ENCODE data around the gene CST11.
"Not testable (repeated sequence)": the region's sequence is repeated elsewhere in the genome, so short reads cannot be mapped to it uniquely, and the experiment has no call there.

The CST11 gene, protein sequence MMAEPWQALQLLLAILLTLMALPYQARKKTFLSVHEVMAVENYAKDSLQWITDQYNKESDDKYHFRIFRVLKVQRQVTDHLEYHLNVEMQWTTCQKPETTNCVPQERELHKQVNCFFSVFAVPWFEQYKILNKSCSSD

DNA sequence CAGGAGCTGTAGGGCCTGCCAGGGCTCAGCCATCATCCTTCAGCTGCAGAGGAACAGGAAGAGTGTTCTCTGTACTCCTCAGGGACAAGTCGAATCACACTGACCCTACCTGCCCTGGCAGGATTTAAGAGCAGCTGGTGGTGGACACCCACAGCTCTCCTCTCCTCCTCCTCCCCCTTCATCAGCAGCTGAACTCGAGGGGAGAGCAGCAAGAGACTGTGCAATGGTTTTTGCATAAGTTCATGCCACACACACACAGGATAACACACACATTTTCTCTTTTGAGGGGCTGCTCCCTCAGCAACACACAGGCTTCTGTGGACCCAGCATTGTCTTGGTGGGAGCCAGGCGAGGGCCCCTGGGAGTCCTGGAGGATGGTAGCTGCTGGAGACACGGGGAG is at the start of gene CST11:
Gene CST11, minus strand, starts transcription at position 101 of the 400 bp plus-strand sequence. Its CDS starts 65 bp downstream, at position 36.
- no peak for DNase-seq (ENCODE audit: low read depth)

DNA sequence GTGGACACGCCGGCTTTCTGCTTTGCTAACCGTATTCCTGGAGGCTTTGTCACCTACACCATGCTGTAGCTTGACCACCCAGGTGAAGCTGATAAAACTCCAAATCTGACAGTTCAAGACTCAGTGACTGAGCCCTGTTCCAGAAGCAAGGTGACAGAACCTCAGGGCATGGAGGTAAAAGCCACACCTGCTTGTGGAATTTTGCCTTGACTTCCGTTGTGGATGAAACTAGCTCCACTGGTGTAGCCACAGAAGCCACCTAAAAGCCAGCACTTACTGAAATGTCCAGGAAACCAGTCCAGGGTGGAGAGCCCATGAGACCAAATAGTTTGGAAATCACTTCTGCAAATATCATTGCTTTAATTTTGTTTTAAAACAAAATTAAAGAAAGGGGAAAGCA is 49.2 kb upstream of the CST11 start:
- no peak for DNase-seq (ENCODE audit: low read depth)

DNA sequence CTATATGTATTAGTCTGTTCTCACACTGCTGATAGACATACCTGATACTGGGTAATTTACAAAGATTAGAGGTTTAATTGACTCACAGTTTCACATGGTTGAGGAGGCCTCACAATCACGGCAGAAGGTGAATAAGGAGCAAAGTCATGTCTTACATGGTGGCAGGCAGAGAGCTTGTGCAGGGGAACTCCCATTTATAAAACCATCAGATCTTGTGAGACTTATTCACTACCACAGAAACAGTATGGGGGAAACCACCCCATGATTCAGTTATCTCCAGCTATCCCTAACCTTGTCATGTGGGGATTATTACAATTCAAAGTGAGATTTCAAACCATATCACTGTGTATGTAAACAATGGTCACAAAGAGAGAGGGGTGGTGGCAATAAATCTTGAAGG is 44.9 kb upstream of the CST11 start:
- no peak for DNase-seq (ENCODE audit: low read depth)

DNA sequence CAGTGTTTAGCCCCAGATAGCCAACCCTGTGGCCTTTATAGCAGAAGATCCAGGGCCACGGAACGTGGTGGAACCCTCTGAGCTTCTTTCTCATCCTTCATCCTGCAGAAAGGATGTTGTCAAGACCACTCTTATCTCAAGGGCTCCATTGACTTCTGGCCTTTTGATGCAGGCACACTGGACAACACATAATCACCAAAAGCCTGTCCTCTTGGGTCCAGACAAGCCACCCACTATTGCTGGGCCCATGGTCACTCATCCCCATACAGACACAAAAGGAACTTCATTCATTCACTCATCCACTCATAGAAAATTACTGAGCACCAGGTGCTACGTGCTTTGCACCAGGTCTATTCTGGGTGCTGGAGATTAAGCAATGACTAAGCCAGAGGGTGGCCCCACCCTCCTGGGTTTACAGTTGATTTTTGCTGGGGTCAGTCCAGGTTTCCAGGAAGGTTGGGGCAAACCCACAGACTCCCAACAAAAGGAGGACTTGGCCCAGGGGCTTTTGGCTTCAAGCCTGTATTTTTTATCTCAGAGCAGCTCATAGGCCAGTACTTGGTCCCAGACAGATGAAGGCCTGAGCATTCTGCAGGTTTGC is 40.6 kb upstream of the CST11 start:
- no peak for DNase-seq (ENCODE audit: low read depth)

DNA sequence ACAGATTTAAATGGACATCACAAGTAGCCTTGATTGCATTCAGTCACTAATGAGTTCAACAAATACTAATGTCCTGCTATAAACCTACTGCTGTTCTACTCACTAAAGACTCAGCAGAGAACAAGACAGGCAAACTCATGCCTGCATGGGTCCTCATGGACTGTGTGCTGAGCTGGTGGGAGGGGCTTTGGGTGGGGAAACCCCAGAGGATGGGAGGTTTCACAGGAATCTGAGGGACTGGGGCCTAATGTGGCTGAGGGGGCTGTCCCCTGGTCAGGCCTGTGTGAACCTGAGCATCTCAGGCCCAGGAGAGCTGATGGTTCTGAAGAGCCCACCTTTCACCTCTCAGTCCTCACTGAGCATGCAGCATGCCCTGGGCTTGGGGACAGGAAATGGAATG is 39.6 kb upstream of the CST11 start:
- DNase-seq (ENCODE audit: low read depth): no peak

DNA sequence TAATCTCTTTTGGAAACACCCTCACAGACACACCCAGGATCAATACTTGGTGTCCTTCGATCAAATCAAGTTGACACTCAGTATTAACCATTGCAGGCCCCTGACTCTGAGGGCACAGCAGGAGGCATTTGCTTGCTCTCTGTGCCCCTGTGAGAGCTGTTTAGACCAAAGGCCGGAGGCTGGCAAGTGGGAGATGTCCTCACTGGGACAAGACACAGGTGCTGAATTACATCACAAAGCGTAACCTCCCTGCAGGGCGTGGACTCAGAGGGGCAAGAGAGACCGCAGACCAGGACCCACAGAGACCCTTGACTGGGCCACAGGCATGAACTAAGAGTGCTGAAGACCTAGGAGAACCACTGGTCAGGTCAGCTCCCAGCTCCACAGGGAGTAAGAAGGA is 38.1 kb upstream of the CST11 start, which contains the start of gene CST8:
Gene CST8, plus strand, starts transcription at position 301 of the 400 bp plus-strand sequence. CDS start 551 bp downstream, outside the sequence.
- no peak for DNase-seq (ENCODE audit: low read depth)

DNA sequence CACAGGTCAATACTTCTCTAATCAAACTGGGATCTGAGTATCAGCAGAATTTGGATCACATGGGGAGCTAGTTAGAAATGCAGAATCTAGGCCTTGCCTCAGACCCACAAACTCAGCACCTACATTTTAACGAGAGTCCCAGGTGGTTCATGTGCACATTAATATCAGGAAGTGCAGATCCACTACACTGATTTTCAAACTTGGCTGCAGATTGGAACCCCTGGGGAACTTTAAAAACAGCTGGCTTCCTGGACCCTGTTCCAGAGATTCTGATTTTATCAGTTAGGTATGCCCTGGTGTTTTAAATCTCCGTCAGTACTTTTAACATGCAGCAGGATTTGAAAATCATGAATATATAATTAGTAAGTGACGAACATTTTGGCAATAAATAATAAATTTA is 36.3 kb upstream of the CST11 start:
- DNase-seq (ENCODE audit: low read depth): no peak

DNA sequence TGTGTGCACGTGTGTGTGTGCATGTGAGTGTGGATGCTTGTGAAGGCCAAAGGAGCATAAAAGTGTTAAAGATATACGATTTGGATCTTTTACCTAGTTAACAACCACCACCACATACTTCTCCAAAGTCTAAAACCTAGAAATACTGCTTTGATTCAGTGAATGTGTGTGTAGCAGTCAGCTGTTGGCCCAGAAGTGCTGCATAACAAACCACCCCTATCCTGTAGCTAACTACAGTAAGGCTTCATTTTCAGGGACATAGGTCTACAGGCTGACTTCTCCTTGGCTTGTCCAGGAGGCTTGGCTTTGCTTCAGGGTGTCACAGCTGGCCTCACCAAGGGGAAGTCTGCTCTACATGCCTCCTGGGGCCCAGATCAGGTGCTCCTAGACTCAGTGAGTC is 35.8 kb upstream of the CST11 start:
- DNase-seq (ENCODE audit: low read depth): no peak

DNA sequence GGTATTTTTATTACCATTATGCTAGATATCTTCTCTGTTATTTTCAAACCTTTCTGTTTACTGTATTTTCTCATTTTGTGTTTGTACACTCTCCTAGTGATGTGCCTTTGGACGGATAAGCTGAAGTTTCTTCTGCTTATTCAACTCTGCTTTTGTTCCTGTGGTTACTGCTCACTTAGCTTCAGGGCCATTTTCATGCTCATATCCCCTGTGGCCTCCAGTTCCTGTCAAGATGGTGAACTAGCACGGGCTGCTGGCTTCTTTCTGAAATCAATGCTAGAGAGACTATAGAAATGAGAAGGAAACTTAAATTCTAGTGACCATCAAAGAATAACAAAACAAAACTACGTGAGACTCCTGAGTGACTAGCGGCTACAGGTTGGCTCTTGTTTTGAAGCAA is 31.4 kb upstream of the CST11 start:
- DNase-seq (ENCODE audit: low read depth): no peak

DNA sequence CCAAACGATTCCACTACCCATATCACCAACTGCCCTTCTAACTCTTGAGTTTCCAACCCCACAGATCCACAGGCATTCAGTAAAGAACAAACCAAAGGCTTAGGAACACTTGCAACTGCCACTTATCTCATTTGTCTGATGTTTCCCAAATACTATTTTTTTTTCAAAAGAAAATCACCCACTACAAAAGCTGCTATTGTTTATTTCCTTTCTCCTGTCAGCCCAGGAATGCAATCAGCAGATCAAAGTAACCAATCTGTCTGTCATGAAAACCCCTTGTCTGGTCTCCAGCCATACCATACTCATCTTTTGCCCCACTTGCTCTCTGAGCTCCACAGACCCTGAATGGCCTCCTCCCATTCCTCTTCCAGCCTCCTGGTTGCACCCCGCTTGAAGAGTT is 29.5 kb upstream of the CST11 start:
- DNase-seq (ENCODE audit: low read depth): no peak

DNA sequence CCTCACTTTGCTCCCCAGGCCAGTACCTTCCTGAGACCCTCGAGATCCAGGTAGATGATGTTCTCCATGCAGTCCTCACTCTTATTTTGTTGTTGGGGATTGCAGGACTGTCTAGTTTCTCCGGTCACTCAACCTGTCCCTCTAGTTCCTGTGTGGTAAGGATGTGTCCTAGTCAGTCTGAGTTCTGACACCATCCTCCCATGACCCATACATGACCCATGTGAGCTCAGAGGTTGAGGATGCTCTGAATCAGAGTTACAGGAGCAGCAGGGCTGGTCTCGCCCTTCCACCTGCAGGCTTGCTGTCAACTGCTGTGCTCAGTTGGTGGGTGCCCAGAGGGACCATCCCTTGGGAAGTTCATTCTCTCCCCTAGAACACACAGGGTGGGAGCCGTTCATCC is 26.4 kb upstream of the CST11 start:
- no peak for DNase-seq (ENCODE audit: low read depth)

DNA sequence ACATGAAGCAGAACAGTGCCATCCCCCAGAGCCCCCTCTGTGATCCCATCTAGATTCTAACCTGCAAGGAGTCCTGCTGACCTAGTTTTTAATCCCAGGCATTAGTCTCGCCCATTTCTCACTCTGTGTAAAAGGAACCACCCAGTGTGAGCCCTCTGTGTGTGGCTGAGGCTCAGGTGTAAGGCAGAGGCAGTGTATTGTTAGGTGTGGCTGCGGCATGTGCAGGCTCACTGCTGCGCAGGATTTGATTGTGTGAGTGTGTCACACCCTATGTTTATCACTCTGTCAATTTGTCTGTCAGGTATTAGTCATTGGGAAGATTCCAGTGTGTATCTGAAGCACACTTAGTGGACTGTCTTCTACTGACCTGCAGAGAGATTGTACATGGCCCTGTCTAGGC is 24.5 kb upstream of the CST11 start:
- no peak for DNase-seq (ENCODE audit: low read depth)

DNA sequence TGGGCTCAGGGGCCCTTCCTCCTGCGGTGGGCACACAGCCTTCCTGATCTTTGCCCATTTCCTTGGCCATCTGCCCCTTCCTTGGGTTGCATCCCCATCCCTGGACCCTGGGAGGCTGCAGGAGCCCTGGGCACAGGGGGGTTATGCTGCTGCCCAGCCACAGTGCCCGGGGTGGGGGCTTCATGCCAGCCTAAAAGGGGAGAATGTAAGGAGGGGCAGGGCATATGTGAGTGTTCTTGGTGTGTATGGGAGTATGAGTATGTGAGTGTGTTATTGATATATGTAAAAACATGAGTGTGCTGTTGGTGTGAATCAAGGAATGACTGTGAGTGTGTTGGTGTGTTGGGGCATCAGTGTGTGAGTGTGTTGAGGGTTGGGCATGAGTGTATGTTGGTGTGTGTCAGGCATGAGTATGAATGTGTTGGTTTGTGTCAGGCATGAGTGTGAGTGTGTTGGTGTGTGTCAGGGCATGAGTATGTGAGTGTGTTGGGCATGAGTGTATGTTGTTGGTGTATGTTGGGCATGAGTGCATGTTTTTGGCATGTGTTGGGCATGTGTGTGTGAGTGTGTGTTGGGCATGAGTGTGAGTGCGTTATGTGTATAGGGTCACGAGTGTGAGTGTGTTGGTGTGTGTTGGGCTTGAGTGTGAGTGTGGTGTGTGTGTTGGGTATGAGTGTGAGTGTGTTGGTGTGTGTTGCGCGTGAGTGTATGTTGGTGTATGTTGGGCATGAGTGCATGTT is 23.5 kb upstream of the CST11 start:
- DNase-seq (ENCODE audit: low read depth): no peak

DNA sequence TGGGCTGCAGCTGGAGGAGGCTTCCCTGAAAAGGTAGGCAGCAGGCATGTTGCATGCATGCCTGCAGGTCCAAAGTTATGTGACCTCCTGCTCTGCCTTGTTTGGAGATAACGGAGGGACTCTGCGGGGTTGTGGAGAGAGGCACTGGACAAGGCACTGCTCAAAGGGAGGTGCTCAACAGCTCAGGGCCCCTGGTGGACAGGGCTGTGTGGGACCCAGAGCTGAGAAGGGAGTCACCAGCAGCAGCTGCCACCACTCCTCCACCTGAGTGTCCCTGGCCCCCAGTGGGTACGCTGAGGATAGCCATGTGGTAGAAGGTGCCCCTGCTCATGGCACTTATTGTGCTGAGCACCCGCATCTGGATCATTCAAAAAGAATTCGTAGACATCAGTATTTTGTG is 22.7 kb upstream of the CST11 start:
- DNase-seq (ENCODE audit: low read depth): no peak

DNA sequence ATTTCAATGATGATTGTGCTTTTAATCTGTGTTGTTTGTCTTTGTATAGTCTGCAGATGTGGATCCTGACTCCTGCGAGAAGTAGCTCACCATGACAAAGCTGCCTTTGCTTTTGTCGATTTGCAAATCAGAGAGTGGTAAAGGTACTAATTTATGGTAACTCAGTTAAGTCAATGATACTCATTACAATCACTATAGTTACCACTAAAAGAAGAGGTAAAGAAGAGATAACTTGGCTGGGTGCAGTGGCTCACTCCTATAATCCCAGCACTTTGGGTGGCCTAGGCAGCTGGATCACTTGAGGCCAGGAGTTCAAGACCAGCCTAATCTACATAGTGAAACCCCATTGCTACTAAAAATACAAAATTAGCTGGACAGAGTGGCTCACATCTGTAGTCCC is 20.6 kb upstream of the CST11 start:
- not testable (repeated sequence) for DNase-seq (ENCODE audit: low read depth)

DNA sequence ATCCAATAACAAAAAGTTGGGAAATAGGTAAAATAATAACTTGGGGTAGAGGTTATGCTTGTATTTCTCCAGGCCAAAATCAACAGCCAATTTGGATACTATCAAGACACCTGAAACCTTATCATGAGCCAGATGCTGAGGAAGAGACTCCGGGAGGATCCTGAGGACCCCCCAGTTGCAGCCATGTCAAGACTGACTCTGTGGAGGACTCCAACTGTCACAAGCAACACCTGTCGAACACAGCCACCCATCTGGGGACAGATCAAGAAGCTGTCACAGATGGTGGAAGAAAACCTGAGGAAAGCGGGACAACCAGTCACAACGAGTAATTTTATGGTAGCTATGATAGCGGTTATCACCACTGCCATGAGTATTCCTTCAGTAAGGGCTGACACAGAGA is 19.6 kb upstream of the CST11 start:
- not testable (repeated sequence) for DNase-seq (ENCODE audit: low read depth)

DNA sequence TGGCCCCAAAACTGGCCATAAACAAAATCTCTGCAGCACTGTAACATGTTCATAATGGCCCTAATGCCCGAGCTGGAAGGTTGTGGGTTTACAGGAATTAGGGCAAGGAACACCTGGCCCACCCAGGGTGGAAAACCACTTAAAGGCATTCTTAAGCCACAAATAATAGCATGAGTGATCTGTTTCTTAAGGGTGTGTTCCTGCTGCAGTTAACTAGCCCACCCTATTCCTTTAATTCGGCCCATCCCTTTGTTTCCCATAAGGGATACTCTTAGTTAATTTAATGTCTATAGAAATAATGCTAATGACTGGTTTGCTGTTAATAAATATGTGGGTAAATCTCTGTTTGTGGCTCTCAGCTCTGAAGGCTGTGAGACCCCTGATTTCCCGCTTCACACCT is 14.3 kb upstream of the CST11 start:
- not testable (repeated sequence) for DNase-seq (ENCODE audit: low read depth)

DNA sequence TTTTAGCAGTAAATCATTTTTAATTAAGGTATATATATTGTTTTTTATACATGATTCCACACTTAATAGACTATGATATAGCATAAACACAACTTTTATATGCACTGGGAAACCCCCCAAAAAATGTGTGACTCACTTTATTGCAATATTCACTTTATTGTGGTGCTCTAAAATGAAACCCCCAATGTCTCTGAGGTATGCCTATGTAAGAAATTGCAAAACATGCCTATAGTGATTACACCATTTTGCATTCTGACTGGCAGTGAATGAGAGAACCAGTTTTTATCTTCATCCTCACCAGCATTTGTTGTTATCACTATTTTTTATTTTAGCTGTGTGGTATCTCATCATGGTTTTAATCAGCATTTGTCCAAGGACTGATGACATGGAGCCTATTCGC is 8.5 kb upstream of the CST11 start:
- no peak for DNase-seq (ENCODE audit: low read depth)

DNA sequence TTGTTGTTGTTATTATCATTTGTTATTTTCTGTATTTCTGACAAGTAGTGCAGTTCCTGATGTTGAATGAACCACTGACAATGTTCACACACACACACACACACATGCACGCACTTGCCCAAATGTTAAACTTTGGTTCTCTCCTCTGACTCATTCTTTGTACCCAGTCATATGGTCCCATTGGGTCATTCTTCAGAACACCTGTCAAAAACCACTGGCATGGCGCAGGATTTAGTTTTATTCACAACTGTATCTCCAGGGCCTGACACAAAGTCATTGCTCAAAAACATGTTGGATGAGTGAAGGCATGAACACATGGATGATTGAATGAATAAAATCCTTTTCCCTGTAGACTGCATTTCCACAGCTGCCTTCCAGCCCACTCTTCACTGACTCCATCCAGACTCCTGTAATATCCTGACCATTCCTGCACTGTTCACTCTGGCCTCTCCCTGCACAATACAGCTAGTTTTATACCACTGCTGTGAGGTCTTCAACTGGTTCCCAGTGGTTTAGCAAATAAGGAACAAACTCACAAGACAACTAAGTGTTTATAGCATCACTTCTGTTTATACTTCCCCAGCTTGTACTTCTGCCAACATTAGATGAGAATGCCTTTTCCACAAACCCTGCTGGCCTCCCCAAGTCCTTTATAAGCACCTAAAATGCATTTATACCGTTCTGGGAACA is 6.9 kb upstream of the CST11 start:
- DNase-seq (ENCODE audit: low read depth): no peak

DNA sequence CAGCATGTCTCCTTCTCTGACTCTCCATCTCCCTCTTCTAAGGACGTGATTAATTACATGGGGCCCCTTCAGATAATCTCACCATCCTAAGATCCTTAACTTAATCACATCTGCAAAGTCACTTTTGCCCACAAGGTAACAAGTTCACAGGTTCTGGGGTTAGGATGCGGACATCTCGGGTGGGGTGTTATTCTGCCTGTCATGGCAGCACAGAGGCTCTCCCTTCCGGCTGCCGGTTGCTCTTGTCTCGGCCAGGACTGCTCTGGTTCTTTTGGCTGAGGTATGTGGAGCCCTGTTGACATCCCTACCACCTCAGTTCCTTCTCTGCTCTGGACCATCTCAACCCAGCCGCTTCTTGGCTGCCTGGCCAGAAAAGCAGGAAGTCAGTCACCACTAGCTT is 4.2 kb upstream of the CST11 start:
- DNase-seq (ENCODE audit: low read depth): no peak

DNA sequence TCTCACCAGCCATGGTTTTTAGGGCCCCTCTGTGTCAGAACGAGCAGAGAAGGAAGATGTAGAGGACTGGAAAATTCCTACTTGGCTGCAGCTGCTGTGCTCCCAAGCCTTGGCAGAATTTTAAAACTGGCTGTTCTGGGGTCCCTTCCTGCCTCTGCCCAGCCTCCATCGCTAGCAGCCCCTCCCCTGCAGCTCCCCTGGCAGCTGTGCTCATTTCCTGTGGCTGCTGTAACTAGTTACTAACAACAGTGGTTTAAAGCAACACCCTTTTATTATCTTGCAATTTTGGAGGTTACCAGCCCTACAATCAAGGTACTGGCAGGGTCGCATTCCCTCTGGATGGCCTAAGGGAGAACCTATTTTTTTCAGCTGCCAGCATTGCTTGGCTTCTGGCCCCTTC is 3.7 kb upstream of the CST11 start:
- no peak for DNase-seq (ENCODE audit: low read depth)

DNA sequence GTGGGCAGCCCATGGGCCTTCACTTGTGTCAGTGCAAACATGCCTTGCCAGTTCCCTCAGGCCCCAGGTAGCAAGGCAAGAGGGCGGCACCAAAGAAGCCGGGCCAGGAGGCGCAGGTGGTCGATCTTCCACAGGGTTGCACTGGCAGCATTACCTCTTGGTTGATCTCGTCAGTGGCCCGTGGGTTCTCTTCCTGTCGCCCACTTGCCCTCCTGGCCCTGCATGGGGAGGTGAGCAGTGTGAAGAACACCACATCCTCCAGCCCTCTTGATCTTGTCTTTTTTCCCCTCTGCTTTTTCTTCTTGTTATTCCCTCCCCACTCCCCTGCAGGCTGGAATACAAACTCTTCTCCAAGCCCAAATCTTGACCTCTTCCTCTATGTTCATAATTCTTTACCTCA is 3.0 kb upstream of the CST11 start:
- DNase-seq (ENCODE audit: low read depth): no peak

DNA sequence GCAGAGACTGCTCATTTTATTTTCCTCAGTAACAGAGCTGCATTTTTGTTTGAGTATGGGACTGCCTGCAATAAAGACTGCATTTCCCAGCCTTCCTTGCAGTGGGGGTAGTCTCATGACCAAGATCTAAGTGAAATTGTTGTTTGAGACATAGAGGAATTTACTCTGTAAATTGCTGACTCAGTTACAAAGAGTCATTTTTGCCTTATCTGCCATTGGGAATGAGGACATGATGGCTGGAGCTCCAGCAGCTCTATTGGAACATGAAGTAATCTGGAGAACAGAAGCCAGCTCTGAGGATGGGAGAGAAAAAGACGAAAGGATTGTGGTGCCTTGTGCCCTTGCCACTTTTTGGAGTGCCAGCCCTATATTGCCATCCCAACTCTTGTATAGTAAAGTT is 2.1 kb upstream of the CST11 start:
- DNase-seq (ENCODE audit: low read depth): no peak

All from amniotic epithelial cell (primary cell).